ENCODE results near the gene CNBD2. TPM values are rescaled to one million over a fixed set of nuclear protein-coding genes. Genes with fewer than 3 reads are reported as not detected.

CNBD2 gene
- total and polyA plus RNA-seq, 7 experiments from 2014 or later, result 2.6 to 10.6 (median 7.7) TPM

- ATAC-seq, result peak; percentile 49
- peaks cover 0 to 4% (median 0%) of the 10 kb centered on the region in 7 donors for H3K4me1 Mint-ChIP-seq
- H3K4me3 ChIP-seq (ENCODE audit: low read length), result no peak overlapping the region
Observed at GRCh38 chr20:35978041-35978513, 9.7 kb downstream of the CNBD2 start.

GRCh38 chr20:35979544-35979943, 11.2 kb downstream of the CNBD2 start:
- intact Hi-C loops (cut with micrococcal nuclease), result no loop called here
- H3K4me1 Mint-ChIP-seq, result peaks cover 0 to 7% (median 0%) of the 10 kb centered on the region in 7 donors
- H3K36me3 Mint-ChIP-seq, result no peaks in the 10 kb centered on the region
- Histone ChIP-seq H3K9me3 (ENCODE audit: control insufficient read depth in 2 of 3, low read length in 3 of 3) (no peaks in the 10 kb centered on the region), H3K36me3 (ENCODE audit: control insufficient read depth in 2 of 3, insufficient read depth in 3 of 3, low read length in 3 of 3) (no peaks in the 10 kb centered on the region), H3K27ac (ENCODE audit: low read depth, low read length) (no peak overlapping the region), H3K27me3 (ENCODE audit: control insufficient read depth in 2 of 2, insufficient read depth in 2 of 2, low read length in 2 of 2) (no peaks in the 10 kb centered on the region), H3K4me3 (ENCODE audit: low read length) (no peak overlapping the region), H3K4me1 (ENCODE audit: control insufficient read depth in 2 of 2, insufficient read depth in 2 of 2, low read length in 2 of 2) (no peaks in the 10 kb centered on the region)
- no peak overlapping the region for H3K27ac Mint-ChIP-seq
- no peaks in the 10 kb centered on the region for H3K9me3 Mint-ChIP-seq
- H3K4me3 Mint-ChIP-seq, result no peak overlapping the region
- H3K27me3 Mint-ChIP-seq, result peaks cover 0 to 4% (median 0%) of the 10 kb centered on the region in 5 donors
- DNase-seq, result no peak
- ChIA-PET POLR2A (no interaction called here), CTCF (interaction anchor here (2.9 kb wide), 1 partner anchor 13 kb away, joined by 14 read pairs; no protein-coding TSS in a partner anchor)
- ATAC-seq, result no peak

More at GRCh38 chr20:35978041-35978513, 9.7 kb downstream of the CNBD2 start:
- H3K9me3 Mint-ChIP-seq, result no peaks in the 10 kb centered on the region
- no peaks in the 10 kb centered on the region for H3K4me1 ChIP-seq (ENCODE audit: control insufficient read depth in 2 of 2, insufficient read depth in 2 of 2, low read length in 2 of 2)
- peaks cover 0 to 4% (median 0%) of the 10 kb centered on the region in 5 donors for H3K27me3 Mint-ChIP-seq
- no peaks in the 10 kb centered on the region for H3K27me3 ChIP-seq (ENCODE audit: control insufficient read depth in 2 of 2, insufficient read depth in 2 of 2, low read length in 2 of 2)
- no peak overlapping the region for H3K27ac ChIP-seq (ENCODE audit: low read depth, low read length)
- DNase-seq, result no peak
- intact Hi-C loops (cut with micrococcal nuclease), result no loop called here
- H3K36me3 ChIP-seq (ENCODE audit: control insufficient read depth in 2 of 3, insufficient read depth in 3 of 3, low read length in 3 of 3), result no peaks in the 10 kb centered on the region
- no peak overlapping the region for H3K4me3 Mint-ChIP-seq
- no peak overlapping the region for H3K27ac Mint-ChIP-seq
- no peaks in the 10 kb centered on the region for H3K36me3 Mint-ChIP-seq
- POLR2A ChIA-PET, result no interaction called here
- CTCF ChIA-PET, result interaction anchor here (0.8 kb wide), 1 partner anchor 15 kb away, joined by 3 read pairs; no protein-coding TSS in a partner anchor
- no peaks in the 10 kb centered on the region for H3K9me3 ChIP-seq (ENCODE audit: control insufficient read depth in 2 of 3, low read length in 3 of 3)

GRCh38 chr20:35981969-35982368, 13.6 kb downstream of the CNBD2 start:
- ChIA-PET CTCF (interaction anchor here (0.6 to 2.9 kb wide), 2 partner anchors 11 to 466 kb away, joined by 3 to 14 read pairs; no protein-coding TSS in a partner anchor), POLR2A (interaction anchor here (0.6 to 0.7 kb wide), 2 partner anchors 126 to 495 kb away, joined by 3 to 4 read pairs; no protein-coding TSS in a partner anchor)
- no peaks in the 10 kb centered on the region for H3K4me1 ChIP-seq (ENCODE audit: control insufficient read depth in 2 of 2, insufficient read depth in 2 of 2, low read length in 2 of 2)
- DNase-seq (no peak), ATAC-seq (no peak)
- Mint-ChIP-seq H3K27me3 (peaks cover 0 to 8% (median 0%) of the 10 kb centered on the region in 5 donors), H3K36me3 (no peaks in the 10 kb centered on the region), H3K27ac (no peak overlapping the region), H3K9me3 (no peaks in the 10 kb centered on the region), H3K4me1 (peaks cover 0 to 9% (median 0%) of the 10 kb centered on the region in 7 donors), H3K4me3 (no peak overlapping the region)
- no peaks in the 10 kb centered on the region for H3K9me3 ChIP-seq (ENCODE audit: control insufficient read depth in 2 of 3, low read length in 3 of 3)
- no peaks in the 10 kb centered on the region for H3K27me3 ChIP-seq (ENCODE audit: control insufficient read depth in 2 of 2, insufficient read depth in 2 of 2, low read length in 2 of 2)
- H3K36me3 ChIP-seq (ENCODE audit: control insufficient read depth in 2 of 3, insufficient read depth in 3 of 3, low read length in 3 of 3), result no peaks in the 10 kb centered on the region
- H3K4me3 ChIP-seq (ENCODE audit: low read length), result no peak overlapping the region
- intact Hi-C loops (cut with micrococcal nuclease), result no loop called here
- H3K27ac ChIP-seq (ENCODE audit: low read depth, low read length), result no peak overlapping the region

GRCh38 chr20:35984382-35984781, 16.0 kb downstream of the CNBD2 start:
- ATAC-seq, result no peak
- H3K9me3 Mint-ChIP-seq, result no peaks in the 10 kb centered on the region
- H3K27ac Mint-ChIP-seq, result no peak overlapping the region

GRCh38 chr20:35985806-35986205, 17.4 kb downstream of the CNBD2 start:
- H3K27ac Mint-ChIP-seq, result peak overlapping the region in 1 of 9 donors; percentile 36
- ATAC-seq (no peak), DNase-seq (no peak)
- ChIA-PET CTCF (interaction anchor here (2.2 kb wide), 1 partner anchor 153 kb away, joined by 10 read pairs; no protein-coding TSS in a partner anchor), POLR2A (interaction anchor here (0.7 kb wide), 1 partner anchor 1304 kb away, joined by 4 read pairs; the partner anchor contains the start of gene MANBAL)
- Histone ChIP-seq H3K4me3 (ENCODE audit: low read length) (no peak overlapping the region), H3K36me3 (ENCODE audit: control insufficient read depth in 2 of 3, insufficient read depth in 3 of 3, low read length in 3 of 3) (no peaks in the 10 kb centered on the region), H3K27ac (ENCODE audit: low read depth, low read length) (no peak overlapping the region), H3K4me1 (ENCODE audit: control insufficient read depth in 2 of 2, insufficient read depth in 2 of 2, low read length in 2 of 2) (no peaks in the 10 kb centered on the region), H3K27me3 (ENCODE audit: control insufficient read depth in 2 of 2, insufficient read depth in 2 of 2, low read length in 2 of 2) (no peaks in the 10 kb centered on the region), H3K9me3 (ENCODE audit: control insufficient read depth in 2 of 3, low read length in 3 of 3) (no peaks in the 10 kb centered on the region)
- intact Hi-C loops (cut with micrococcal nuclease), result no loop called here
- H3K27me3 Mint-ChIP-seq, result peaks cover 0 to 17% (median 0%) of the 10 kb centered on the region in 5 donors
- peaks cover 0 to 10% (median 0%) of the 10 kb centered on the region in 7 donors for H3K4me1 Mint-ChIP-seq
- no peaks in the 10 kb centered on the region for H3K9me3 Mint-ChIP-seq
- no peak overlapping the region for H3K4me3 Mint-ChIP-seq
- no peaks in the 10 kb centered on the region for H3K36me3 Mint-ChIP-seq

More at GRCh38 chr20:35984382-35984781, 16.0 kb downstream of the CNBD2 start:
- Mint-ChIP-seq H3K27me3 (peaks cover 0 to 13% (median 0%) of the 10 kb centered on the region in 5 donors), H3K4me3 (no peak overlapping the region), H3K36me3 (no peaks in the 10 kb centered on the region), H3K4me1 (peaks cover 0 to 10% (median 0%) of the 10 kb centered on the region in 7 donors)
- Histone ChIP-seq H3K36me3 (ENCODE audit: control insufficient read depth in 2 of 3, insufficient read depth in 3 of 3, low read length in 3 of 3) (no peaks in the 10 kb centered on the region), H3K4me1 (ENCODE audit: control insufficient read depth in 2 of 2, insufficient read depth in 2 of 2, low read length in 2 of 2) (no peaks in the 10 kb centered on the region), H3K27me3 (ENCODE audit: control insufficient read depth in 2 of 2, insufficient read depth in 2 of 2, low read length in 2 of 2) (no peaks in the 10 kb centered on the region), H3K27ac (ENCODE audit: low read depth, low read length) (no peak overlapping the region), H3K9me3 (ENCODE audit: control insufficient read depth in 2 of 3, low read length in 3 of 3) (no peaks in the 10 kb centered on the region), H3K4me3 (ENCODE audit: low read length) (no peak overlapping the region)
- ChIA-PET CTCF (interaction anchor here (0.6 to 2.3 kb wide), 3 partner anchors 9 to 1215 kb away, joined by 4 to 11 read pairs (median 5); no protein-coding TSS in a partner anchor), POLR2A (no interaction called here)
- intact Hi-C loops (cut with micrococcal nuclease), result no loop called here
- DNase-seq, result no peak

- H3K4me1 Mint-ChIP-seq, result peaks cover 4 to 10% (median 5%) of the 10 kb centered on the region in 7 donors
- Histone ChIP-seq H3K4me3 (ENCODE audit: low read length) (no peak overlapping the region), H3K9me3 (ENCODE audit: control insufficient read depth in 2 of 3, low read length in 3 of 3) (no peaks in the 10 kb centered on the region), H3K36me3 (ENCODE audit: control insufficient read depth in 2 of 3, insufficient read depth in 3 of 3, low read length in 3 of 3) (no peaks in the 10 kb centered on the region), H3K27me3 (ENCODE audit: control insufficient read depth in 2 of 2, insufficient read depth in 2 of 2, low read length in 2 of 2) (no peaks in the 10 kb centered on the region), H3K4me1 (ENCODE audit: control insufficient read depth in 2 of 2, insufficient read depth in 2 of 2, low read length in 2 of 2) (no peaks in the 10 kb centered on the region), H3K27ac (ENCODE audit: low read depth, low read length) (no peak overlapping the region)
- no peak overlapping the region for H3K4me3 Mint-ChIP-seq
- intact Hi-C loops (cut with micrococcal nuclease), result no loop called here
- CTCF ChIA-PET, result interaction anchor here (9.2 kb wide), 1 partner anchor 148 kb away, joined by 257 read pairs; no protein-coding TSS in a partner anchor
- ATAC-seq (no peak), DNase-seq (no peak)
- no peak overlapping the region for H3K27ac Mint-ChIP-seq
- no peaks in the 10 kb centered on the region for H3K36me3 Mint-ChIP-seq
- POLR2A ChIA-PET, result interaction anchor here (0.7 kb wide), 1 partner anchor 39 kb away, joined by 4 read pairs; no protein-coding TSS in a partner anchor
- H3K27me3 Mint-ChIP-seq, result peaks cover 0 to 24% (median 4%) of the 10 kb centered on the region in 5 donors
- H3K9me3 Mint-ChIP-seq, result no peaks in the 10 kb centered on the region
Observed at GRCh38 chr20:35988910-35989463, 20.6 kb downstream of the CNBD2 start.

All from naive thymus-derived CD4-positive, alpha-beta T cell (primary cell).